Cardiac fibroblast (primary cell): ENCODE data around the gene RNPEP.

Source experiments
- DNase-seq, 2 donors: peaks; one replicate each; pipeline versions ENCODE4 v3.0.0 to v3.0.0-alpha.2; 2010; ENCODE audit warnings: low read depth in 2 of 2
- H3K4me3 ChIP-seq, 2 donors: replicated peaks in 1 of 2; 1 replicate in 1 of 2; 2 replicates in 1 of 2; pipeline ENCODE4 v1.5.1; 2011; ENCODE audit warnings: low read depth in 2 of 2, low read length in 2 of 2, mild to moderate bottlenecking in 2 of 2, moderate library complexity in 1 of 2
- CTCF ChIP-seq: IDR thresholded peaks from one replicate; pipeline ENCODE4 v1.5.1; 2011; ENCODE audit warnings: low read depth, mild to moderate bottlenecking, low read length, inconsistent platforms

The RNPEP gene

GRCh38 chr1:202010180-202011015 is 27.9 kb downstream of the RNPEP start, which contains the start of gene ELF3:
Gene ELF3, plus strand, starts transcription at chr1:202010587. Its CDS starts 550 bp downstream, at chr1:202011137.
- DNase-seq, result no peak
- no peak for TF ChIP-seq CTCF
- H3K4me3 ChIP-seq, result no peak within 1 kb of the TSS

- no peak overlapping the region for H3K4me3 ChIP-seq
- no peak for DNase-seq
- TF ChIP-seq CTCF, result no peak
Measured at GRCh38 chr1:202011994-202012393, 29.5 kb downstream of the RNPEP start.

GRCh38 chr1:202012544-202013478 is 30.4 kb downstream of the RNPEP start:
- no peak for TF ChIP-seq CTCF
- DNase-seq, result no peak
- no peak overlapping the region for H3K4me3 ChIP-seq

GRCh38 chr1:202013603-202014002 is 31.2 kb downstream of the RNPEP start:
- no peak for DNase-seq
- no peak overlapping the region for H3K4me3 ChIP-seq

GRCh38 chr1:202014060-202014459 is 31.6 kb downstream of the RNPEP start:
- no peak overlapping the region for H3K4me3 ChIP-seq
- no peak for TF ChIP-seq CTCF
- no peak for DNase-seq

More at GRCh38 chr1:202013603-202014002, 31.2 kb downstream of the RNPEP start:
- TF ChIP-seq CTCF, result no peak

GRCh38 chr1:202014915-202015661 is 32.6 kb downstream of the RNPEP start:
- DNase-seq, result no peak
- TF ChIP-seq CTCF, result no peak
- H3K4me3 ChIP-seq, result no peak overlapping the region
